HuH-7 (cell line): ENCODE data around the gene NTN3.
A peak's percentile ranks its signal among the peaks of the same experiment; 100 is the strongest.
"Not testable (repeated sequence)": the region's sequence is repeated elsewhere in the genome, so short reads cannot be mapped to it uniquely, and the experiment has no call there.

Experiments used
- DNase-seq: peaks from one replicate; pipeline ENCODE4 v3.0.0; 2011; ENCODE audit warnings: low spot score

Gene NTN3

GRCh38 chr16:2441143-2441804 lies 29.8 kb upstream of the NTN3 start:
- not testable (repeated sequence) for DNase-seq

GRCh38 chr16:2443555-2443954 lies 27.5 kb upstream of the NTN3 start:
- no peak for DNase-seq

- DNase-seq = no peak
These were observed 23.0 kb upstream of the NTN3 start for GRCh38 chr16:2447920-2448583.

GRCh38 chr16:2449118-2449517 lies 22.0 kb upstream of the NTN3 start:
- no peak for DNase-seq

- DNase-seq = no peak
These were observed 20.6 kb upstream of the NTN3 start for GRCh38 chr16:2450535-2450934.

- DNase-seq = no peak
These were observed 20.1 kb upstream of the NTN3 start for GRCh38 chr16:2450975-2451381.

- no peak for DNase-seq
These were observed 19.2 kb upstream of the NTN3 start for GRCh38 chr16:2451851-2452320.

- no peak for DNase-seq
These were observed 18.4 kb upstream of the NTN3 start for GRCh38 chr16:2452650-2453049.

GRCh38 chr16:2455081-2455845 lies 15.8 kb upstream of the NTN3 start:
- DNase-seq = no peak

- no peak for DNase-seq
These were observed 14.4 kb upstream of the NTN3 start for GRCh38 chr16:2456551-2457153.

- no peak for DNase-seq
These were observed 13.8 kb upstream of the NTN3 start for GRCh38 chr16:2457267-2457666.

GRCh38 chr16:2457946-2458345 lies 13.2 kb upstream of the NTN3 start:
- DNase-seq = no peak

- DNase-seq = no peak
These were observed 12.0 kb upstream of the NTN3 start for GRCh38 chr16:2458887-2459646.

- peak; percentile 98 for DNase-seq
These were observed 11.3 kb upstream of the NTN3 start, which contains the start of gene TEDC2 for GRCh38 chr16:2459647-2460390. Gene TEDC2 (plus strand): TSS chr16:2460109. CDS start chr16:2460145, 36 bp downstream.

GRCh38 chr16:2460391-2460713 lies 10.7 kb upstream of the NTN3 start:
- DNase-seq = no peak

- DNase-seq = no peak
These were observed 10.2 kb upstream of the NTN3 start for GRCh38 chr16:2460916-2461315.

- DNase-seq = no peak
These were observed 8.8 kb upstream of the NTN3 start for GRCh38 chr16:2462031-2462866.

GRCh38 chr16:2464333-2464732 lies 6.8 kb upstream of the NTN3 start:
- no peak for DNase-seq

GRCh38 chr16:2465653-2466415 lies 5.3 kb upstream of the NTN3 start:
- DNase-seq = no peak
